Cerebellar nuclear complex (tissue), 1 donor: Measurements from ENCODE around the gene CHTF18.

Experiments
- DNase-seq, 2 experiments: peaks; one replicate each; lab custom pipeline; 2025; lab: John Stamatoyannopoulos, UW

CHTF18 gene

DNA sequence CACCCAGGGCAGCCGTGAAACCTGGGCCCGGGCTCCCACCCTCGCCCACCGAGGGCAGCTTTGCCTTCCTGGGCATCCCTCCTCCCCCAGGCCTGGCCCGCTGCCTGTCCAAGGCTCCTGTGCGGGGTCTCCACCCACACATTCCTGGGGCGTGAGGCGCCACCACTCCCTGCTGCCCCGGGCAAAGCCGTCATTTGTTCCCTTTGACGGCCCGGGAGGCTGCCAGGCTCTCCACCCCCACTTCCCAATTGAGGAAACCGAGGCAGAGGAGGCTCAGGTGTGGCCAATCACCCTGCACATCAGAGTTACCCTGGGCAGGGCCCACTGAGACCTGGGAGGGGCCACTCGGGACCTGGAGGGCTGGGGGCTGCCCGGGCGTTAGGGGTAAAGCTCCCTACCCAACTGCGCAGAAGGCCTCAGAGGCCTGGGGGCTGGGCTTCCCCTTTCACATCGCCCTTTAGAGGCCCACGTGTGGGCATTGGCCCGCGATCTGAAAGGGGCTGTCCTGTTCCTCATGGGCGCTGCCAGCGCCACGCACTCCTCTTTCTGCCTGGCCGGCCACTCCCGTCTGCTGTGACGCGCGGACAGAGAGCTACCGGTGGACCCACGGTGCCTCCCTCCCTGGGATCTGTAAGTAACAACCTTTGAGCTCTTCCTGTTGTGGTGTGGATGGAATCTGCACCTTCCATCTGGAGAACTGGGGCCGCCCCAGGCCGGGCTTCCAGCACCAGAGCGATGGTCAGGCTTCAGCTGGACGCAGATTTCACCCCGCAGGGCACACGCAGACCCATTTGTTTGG, 27.7 kb upstream of the CHTF18 start, which contains the start of gene MSLN:
Gene MSLN, plus strand, starts transcription at position 190 of the 799 bp plus-strand sequence. CDS start 1,947 bp downstream, outside the sequence.
- no peak for DNase-seq

DNA sequence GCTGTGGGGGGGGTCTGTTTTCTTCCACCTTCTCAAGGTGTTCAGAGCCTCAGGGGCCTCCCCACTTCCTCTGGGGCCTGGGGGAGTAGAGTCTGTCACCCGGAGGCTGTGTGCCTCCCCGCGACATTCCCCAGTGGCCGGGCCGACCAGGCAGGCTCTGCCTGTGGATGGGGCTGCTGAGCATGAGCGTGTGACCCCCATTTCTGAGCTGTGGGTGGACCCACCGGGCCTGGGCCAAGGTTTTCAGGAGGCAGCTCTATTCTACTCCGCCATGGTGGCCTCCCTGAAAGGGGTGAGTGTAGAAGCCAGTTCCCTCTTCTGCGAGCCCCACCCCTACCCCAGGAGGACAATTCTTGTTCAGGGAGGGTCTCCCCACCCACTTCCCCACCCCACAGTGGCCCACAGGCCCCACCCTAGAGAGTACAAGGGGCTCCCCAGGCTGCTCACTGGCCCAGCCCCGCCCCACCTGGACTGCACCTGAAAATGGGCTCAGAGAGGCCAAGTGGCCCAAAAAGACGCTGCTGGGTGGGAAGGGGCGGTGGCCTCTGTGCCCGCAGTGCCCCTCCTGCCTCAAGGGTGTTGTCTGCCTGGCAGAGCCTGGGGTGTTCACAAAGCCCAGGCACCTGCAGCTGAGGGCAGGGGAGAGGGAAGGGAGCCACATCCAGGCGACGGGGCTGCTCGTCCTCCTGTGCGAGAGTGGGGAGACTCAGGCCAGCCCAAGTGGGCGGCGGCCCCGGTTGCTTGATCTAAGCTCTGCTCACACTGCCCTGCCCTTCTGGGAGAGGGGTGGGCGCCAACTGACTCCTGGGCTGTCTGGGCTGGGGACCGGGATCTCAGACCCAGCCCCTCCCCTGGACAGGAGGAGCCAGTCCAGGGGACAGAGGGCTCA, 26.6 kb upstream of the CHTF18 start:
- DNase-seq = no peak

DNA sequence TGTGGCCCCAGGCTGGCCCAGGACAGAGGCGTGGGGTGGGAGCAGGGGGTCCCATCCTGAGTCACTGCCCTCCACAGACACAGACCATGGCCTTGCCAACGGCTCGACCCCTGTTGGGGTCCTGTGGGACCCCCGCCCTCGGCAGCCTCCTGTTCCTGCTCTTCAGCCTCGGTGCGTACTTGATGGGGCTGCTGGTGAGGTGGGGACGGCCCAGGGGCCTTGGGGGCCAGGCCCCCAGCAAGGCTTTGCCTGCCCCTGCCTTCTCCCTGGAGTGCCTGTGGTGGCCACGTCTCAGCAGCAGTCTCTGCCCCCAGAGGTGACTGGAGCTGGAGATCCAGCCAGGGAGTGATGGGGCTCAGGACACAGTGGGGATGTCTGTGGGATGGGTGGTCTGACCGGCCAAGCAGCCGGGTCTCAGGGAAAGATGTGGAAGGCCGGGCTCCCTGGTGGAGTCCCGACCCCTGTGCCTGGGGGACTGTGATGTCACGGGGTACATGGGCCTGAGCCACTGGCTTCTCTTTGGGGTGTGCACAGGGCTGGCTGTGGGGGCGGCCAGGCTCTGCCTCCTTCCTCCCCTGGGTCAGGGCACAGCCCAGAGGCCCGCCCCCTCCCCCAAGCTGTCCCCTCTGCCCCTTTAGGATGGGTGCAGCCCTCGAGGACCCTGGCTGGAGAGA, 25.7 kb upstream of the CHTF18 start:
- no peak for DNase-seq

DNA sequence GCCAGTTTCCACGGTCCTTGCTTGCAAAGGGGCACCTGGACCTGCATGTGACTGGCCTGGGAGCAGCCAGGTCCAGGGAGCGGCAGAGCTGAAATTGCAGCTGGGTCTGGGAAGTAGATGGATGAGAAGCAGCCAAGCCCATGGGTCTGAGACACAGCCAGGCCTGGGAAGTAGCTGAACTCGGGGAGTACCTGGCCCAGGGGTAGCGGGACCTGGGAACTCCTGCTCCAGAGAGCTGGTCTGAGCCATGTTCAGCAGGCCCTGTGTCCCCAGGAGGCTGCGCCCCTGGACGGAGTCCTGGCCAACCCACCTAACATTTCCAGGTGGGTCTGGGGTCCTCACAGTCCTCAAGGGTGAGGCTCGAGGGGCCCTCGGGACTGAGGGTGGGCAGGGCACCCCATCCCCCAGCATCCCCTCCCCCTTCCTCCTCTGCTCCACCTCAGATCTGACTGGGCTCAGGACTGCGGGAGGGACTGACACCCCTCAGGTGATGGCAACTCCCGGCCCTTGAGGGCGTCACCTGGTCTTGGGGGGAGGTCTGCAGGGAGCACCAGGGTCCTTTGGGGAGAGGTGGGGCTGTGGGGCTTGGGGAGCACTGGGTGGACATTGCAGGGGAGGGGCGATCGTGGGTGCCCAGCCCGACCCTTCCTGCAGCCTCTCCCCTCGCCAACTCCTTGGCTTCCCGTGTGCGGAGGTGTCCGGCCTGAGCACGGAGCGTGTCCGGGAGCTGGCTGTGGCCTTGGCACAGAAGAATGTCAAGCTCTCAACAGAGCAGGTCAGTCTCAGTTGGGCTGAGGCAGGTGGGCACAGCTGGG, 24.8 kb upstream of the CHTF18 start:
- no peak for DNase-seq

DNA sequence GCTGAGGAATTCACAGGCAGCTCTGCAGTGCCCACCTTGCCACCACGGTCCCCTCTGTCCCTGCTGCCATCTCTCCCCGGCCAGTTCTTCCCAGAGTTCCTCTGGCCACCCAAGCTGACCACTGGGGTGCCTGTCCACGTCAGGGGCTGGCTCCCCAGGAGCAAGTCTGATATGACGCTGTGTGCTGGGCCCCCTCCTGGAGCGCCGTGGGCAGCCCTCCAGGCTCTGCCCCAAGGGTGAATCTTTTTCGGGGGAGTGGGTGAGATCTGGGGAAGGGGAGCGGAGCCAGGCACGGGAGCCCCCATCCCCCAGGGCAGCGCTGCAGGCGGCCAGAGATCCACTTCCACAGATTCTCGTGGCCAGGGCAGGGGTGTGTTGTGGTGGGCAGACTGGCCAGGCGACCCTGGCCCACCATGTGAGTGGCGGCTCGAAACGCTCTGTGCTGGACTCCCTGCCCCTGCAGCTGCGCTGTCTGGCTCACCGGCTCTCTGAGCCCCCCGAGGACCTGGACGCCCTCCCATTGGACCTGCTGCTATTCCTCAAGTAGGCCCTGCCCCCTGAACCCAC, 24.2 kb upstream of the CHTF18 start:
- no peak for DNase-seq

DNA sequence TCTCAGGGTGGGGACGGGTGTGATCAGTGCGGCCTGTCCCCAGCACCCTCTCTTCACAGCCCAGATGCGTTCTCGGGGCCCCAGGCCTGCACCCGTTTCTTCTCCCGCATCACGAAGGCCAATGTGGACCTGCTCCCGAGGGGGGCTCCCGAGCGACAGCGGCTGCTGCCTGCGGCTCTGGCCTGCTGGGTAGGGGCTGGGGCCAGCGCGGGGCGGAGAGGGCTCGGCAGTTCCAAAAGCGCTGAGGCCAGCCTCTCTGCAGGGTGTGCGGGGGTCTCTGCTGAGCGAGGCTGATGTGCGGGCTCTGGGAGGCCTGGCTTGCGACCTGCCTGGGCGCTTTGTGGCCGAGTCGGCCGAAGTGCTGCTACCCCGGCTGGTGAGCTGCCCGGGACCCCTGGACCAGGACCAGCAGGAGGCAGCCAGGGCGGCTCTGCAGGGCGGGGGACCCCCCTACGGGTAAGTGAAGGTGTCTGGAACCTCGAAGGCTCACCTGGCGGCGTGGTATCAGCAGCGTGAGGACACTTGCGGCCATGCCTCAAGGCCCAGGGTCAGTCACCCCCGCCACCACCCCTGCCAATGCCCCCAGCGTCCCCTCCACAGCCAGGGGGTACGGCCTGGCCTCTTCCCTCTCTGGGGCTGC, 23.5 kb upstream of the CHTF18 start:
- DNase-seq = no peak

DNA sequence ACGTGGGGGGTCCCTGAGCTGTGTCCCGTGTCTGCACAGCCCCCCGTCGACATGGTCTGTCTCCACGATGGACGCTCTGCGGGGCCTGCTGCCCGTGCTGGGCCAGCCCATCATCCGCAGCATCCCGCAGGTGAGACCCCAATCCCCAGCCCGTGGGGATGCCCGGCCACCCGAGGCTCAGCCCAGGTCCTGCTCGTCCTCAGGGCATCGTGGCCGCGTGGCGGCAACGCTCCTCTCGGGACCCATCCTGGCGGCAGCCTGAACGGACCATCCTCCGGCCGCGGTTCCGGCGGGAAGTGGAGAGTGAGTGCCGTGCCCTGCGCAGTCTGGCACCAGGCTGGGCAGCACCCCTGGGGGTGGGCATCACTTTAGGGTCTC, 22.9 kb upstream of the CHTF18 start:
- no peak for DNase-seq

DNA sequence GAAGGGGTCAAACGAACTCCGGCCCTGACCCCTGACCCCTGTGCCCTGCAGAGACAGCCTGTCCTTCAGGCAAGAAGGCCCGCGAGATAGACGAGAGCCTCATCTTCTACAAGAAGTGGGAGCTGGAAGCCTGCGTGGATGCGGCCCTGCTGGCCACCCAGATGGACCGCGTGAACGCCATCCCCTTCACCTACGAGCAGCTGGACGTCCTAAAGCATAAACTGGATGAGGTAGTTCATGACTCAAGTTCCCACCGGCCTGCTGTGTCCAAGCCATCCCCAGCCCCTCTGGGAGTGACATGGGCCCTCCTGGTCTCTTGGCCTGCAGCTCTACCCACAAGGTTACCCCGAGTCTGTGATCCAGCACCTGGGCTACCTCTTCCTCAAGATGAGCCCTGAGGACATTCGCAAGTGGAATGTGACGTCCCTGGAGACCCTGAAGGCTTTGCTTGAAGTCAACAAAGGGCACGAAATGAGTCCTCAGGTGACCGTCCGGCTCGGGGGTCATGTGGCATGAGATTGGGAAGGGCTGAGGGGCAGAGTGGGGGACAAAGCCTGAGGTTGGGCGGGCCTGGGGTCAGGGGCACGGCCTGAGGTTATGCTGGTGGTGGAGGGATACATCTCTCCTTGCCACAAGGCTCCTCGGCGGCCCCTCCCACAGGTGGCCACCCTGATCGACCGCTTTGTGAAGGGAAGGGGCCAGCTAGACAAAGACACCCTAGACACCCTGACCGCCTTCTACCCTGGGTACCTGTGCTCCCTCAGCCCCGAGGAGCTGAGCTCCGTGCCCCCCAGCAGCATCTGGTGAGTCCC, 22.2 kb upstream of the CHTF18 start:
- no peak for DNase-seq

DNA sequence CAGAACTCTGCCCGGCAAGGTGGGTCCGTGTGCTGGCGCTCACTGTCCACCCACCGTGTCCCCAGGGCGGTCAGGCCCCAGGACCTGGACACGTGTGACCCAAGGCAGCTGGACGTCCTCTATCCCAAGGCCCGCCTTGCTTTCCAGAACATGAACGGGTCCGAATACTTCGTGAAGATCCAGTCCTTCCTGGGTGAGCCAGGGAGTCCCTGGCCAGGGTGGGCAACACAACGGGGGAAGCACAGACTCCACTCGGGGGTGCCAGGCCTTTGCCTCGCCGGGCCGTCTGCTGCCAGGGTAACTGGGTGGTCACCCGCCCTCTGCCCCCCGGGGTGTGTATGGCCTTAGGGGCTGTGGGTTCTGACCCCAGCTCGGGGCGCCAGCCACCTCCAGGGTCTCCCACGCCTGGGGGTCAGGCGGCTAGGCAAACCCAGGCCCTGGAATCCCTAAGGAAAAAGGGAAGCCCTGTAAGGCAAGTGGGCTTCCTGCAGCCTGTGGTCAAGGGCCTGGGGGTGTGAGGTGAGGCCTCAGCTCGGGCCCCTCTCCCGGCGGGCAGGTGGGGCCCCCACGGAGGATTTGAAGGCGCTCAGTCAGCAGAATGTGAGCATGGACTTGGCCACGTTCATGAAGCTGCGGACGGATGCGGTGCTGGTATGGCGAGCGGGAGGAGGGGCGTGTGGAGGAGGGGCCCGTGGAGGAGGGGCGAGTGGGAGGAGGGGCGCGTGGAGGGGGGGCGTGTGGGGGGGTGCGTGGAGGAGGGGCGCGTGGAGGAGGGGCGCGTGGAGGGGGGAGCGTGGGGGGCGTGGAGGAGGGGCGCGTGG, 21.4 kb upstream of the CHTF18 start:
- no peak for DNase-seq

DNA sequence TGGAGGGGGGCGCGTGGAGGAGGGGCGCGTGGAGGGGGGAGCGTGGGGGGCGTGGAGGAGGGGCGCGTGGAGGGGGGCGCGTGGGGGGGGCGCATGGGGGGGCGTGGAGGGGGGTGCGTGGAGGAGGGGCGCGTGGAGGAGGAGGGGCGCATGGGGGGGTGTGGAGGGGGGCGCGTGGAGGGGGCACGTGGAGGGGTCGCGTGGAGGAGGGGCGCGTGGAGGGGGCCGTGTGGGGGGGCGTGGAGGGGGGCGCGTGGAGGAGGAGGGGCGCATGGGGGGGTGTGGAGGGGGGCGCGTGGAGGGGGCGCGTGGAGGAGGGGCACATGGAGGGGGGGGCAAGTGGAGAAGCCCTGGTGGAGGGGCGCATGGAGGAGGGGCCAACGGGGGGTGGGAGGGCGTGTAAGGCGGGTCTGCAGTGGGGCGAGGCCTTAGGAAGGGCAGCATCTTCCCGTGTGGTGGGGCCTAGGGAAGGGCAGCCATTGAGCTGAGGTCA, 20.6 kb upstream of the CHTF18 start:
- no peak for DNase-seq

DNA sequence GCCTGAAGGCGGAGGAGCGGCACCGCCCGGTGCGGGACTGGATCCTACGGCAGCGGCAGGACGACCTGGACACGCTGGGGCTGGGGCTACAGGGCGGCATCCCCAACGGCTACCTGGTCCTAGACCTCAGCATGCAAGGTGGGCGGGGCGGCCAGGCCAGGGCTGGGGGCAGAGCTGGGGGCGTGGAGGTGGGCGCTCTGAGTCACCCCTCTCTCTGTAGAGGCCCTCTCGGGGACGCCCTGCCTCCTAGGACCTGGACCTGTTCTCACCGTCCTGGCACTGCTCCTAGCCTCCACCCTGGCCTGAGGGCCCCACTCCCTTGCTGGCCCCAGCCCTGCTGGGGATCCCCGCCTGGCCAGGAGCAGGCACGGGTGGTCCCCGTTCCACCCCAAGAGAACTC, 20.0 kb upstream of the CHTF18 start:
- DNase-seq = no peak

DNA sequence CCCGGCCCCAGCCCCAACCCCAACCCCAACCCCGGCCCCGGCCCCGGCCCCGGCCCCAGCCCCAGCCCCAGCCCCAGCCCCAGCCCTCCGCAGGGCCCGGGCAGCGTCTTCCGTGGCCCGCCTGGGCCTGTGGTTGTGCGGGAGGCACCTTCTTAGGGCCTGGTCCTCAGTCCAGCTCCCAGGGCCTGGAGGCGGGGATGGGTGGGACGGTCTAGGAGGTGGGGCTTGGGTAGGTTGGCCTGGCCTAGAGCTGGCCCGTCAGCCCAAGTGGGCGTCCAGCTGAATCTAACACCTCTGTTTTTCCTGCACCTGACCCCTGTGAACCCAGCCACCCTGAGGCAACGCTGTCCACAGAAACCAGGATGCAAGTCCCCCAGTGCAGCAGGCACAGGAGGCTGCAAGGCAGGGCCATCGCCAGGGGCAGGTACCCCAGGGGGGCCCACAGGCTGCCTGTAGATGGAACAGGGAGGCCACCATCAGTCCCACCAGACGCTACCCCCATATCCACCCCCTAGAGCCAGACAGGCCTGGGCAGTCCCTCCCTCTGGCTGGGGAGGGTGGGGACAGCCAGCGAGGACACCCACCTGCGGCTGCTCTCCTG, 19.1 kb upstream of the CHTF18 start:
- DNase-seq = no peak

DNA sequence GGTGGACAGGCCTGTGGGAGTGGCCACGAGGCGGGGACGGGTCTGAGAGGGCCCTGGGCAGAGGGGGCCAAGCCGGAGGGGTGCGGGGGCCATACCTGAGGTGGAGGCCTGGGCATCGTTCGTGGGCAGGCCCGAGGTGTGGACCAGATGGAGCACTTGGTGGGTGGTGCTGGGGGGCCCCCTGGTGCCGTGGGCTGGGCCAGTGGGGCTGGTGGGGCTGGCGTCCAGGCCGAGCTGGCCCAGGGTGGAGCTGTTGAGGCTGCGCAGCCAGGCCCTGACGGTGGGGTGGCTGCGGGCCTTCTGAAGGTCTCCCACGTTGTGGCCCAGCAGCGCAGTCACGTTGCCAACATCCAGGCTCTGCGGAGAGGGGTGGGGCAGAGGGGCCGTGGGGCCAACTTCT, 18.5 kb upstream of the CHTF18 start:
- no peak for DNase-seq

DNA sequence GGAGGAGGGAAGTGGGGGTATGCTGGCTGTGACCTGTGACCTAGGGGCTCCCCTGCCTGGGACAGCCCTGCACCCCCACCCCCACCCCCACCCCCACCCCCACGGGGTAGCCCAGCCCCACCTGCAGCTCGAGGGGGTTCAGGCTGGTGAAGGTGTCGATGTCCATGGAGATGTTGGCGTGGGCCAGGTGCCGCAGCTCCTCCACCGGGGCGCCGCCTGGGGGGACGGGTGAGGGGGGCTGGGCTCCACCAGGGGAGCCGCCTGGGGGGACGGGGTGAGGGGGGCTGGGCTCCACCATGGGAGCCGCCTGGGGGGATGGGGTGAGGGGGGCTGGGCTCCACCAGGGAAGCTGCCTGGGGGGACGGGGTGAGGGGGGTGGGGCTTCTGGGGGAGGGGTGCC, 18.0 kb upstream of the CHTF18 start:
- no peak for DNase-seq

DNA sequence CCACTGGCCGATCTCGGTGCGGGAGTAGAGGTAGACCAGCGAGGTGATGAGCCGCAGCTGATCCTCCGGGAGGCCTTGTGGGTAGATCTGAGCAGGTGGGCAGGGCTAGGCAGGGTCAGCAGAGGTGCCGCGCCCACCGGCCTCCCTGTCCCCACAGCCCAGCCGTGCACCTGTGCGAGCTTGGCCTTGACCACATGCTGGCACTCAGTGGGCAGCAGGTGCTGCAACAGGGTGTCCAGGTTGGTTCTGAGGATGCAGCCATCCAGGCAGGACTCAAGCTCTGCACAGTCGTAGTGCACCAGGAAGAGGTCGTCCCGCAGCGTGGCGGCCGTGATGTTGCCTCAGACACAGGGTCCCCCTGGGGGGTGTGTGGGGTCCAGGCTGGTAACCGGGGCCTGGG, 15.5 kb upstream of the CHTF18 start:
- DNase-seq = no peak

DNA sequence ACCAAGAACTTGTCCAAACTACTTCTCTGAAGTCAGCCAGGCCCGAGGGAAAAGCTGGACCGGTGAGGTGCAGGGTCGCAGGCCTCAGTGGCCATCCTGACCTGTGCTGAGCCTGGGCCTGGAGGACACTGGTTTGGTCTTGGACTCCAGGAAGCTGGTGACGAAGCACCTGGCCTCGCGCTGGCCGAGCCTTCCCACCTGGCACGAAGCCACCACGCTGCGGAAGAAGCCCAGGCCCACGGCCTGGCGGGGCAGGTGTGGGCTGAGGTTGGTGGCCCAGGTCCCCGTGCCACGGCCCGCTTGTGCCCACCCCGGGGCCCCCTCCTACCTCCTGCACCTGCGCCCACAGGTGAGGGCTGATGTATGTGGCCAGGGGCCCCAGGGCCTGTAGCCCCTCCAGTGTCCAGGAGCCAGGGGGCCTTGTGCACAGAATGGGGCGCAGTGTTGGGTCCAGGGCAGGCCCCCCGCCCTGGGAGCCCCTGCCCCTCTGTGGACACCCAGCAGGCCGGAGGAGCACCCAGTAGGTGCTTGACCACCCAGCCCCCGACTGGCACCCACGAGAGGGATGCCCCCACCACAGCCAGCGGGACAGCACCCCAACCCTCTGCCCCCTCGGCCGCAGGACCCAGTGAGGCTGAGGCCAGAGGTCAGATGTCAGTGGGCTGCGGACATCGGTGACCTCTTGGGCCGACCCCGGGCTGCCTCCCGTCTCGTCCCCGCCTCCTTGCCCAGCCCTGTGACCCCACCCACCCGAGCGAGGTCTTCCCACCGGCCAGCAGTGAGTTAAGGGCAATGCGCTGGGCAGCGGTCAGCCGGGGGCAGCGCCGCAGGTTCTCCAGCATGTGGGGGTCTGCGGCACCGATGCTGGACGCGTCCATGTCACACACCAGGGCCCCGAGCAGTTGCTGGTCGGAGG, 14.1 kb upstream of the CHTF18 start:
- no peak for DNase-seq

DNA sequence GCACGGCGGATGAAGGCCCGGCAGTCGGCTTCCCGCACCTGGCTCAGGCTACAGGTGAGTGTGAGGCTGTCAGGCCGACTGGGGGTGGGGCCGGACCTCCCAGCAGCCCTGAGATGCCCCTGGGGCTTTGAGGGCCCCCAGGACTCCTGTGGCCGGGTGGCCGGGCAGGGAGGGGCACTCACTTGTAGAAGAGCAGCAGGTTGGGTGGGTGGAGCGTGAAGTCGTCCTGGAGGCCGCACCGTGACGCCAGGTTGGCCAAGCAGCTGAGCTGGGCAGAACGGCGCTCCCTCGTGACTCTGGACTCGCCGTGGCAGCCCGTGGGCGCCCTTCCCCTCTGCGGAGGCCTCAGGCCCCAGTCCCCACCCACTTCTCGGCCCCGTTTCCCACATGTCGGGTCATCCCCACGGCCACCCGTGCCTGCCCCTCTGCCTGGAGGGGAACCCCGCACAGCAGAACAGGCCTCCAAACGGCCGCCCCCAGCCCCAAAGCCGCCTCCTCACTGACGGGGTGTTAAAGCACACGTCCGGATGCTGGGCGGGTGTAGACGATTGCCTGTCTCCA, 13.1 kb upstream of the CHTF18 start:
- DNase-seq = no peak
